GM19372 (cell line): Measurements from ENCODE around the gene IFI44.

Experiments used
- ATAC-seq: cut with Tn5 transposase; IDR thresholded peaks from one replicate; pipeline ENCODE4 v1.9.1; 2021; ENCODE audit warnings: mild to moderate bottlenecking, low read depth, moderate library complexity; ENCODE audit not compliant: unreplicated experiment

The IFI44 gene

GRCh38 chr1:78699813-78700212 lies 50.2 kb downstream of the IFI44 start:
- ATAC-seq = no peak

DNA sequence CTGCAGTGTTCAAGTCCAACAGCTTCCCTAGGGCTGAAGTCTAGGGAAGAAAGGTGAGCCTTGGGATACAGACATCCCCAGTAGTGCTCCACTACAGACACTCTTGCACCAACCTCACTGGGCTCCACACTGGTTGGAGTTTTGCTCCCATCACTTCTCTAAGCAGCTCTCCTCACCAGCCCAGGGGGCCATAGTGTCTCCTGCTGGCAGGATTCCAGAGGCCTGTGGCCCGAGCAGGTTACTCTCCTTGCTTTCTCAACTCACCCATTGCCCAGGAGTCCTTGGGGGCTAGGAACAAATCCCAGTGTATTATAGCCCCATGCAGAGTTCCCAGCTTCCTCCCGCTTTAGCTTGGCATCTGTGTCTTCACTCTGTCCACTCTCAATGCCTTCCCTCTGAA lies 52.8 kb downstream of the IFI44 start:
- ATAC-seq = no peak

- no peak for ATAC-seq
These were observed 54.2 kb downstream of the IFI44 start for GRCh38 chr1:78703806-78704205.

DNA sequence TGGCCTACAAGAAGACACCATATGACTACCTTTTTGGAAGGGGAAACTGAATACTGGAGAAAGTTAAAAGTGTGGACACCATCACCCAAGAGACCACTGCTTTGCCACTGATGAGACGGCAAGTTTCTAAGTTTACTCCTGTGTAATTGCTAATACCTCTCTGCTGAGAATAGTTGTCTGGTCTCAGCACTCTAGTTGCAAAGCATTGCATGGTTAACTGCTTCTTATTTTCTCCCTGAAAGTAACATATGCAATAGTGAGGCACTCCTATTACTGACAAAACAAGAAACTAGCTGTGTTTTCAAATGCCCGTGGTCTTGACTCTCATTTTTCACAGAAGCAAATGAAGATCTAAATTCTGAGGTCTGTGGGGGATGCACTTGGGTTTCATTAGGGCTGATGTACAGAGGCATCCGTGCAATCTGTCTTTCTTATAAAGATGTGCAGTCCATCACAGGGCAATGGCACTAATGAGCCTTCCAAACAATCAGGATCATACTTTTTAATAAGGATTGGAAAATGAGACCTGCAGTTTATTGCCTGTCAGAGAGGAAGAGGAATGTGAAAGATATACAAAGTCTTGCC lies 62.9 kb downstream of the IFI44 start:
- ATAC-seq = no peak

DNA sequence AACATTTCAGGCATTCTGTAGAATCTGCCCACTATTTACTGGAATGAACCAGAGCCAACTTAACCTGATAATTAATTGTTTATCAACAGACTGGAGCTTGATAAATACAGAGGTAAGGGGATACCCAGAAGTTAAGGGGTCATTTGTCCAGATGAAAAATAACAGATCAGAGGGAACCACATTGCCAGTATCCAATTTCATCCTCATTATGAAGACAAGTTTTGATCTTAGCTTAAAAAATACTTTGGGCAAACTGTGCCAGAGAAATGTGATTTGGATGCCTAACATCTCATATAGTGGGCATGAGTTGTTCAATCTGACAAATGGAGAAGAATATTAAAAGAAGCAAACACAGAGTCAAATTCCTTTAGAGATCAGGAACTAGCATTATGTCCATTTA lies 63.7 kb downstream of the IFI44 start:
- ATAC-seq = no peak
